Measurements from ENCODE around the gene RBM20.

The RBM20 gene

DNA sequence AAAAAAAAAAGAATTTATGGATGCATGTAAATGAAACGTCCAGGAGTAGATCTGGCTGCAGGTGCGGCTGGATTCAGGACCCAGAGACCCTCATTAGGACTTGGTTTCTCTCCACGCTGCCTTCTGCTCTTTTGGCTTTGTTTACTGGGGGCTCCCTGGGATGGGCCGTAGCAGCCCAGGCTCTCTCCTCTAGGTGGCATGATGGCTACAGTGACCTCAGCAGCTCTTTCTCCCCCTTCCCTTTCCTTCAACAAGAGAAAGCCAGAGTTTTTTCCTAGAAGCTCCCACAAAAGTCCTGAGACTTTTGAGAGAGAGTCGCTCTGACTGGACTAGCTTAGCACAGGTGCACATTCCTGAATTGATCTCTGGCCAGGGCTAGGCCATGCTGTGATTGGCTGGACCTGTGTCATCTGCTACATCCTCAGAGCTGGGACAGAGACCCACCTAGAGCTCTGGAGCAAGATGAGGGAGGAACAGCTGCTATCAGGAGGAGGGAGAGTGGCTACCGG lies 159.7 kb downstream of the RBM20 start:
- DNase-seq, result no peak
- Histone ChIP-seq H3K27ac (no peak overlapping the region), H3K4me3 (ENCODE audit: low read depth, low read length) (no peak overlapping the region), H3K27me3 (replicated peaks) (no peaks in the 10 kb centered on the region), H3K36me3 (replicated peaks) (no peaks in the 10 kb centered on the region)
- TF ChIP-seq, protein P1, sequence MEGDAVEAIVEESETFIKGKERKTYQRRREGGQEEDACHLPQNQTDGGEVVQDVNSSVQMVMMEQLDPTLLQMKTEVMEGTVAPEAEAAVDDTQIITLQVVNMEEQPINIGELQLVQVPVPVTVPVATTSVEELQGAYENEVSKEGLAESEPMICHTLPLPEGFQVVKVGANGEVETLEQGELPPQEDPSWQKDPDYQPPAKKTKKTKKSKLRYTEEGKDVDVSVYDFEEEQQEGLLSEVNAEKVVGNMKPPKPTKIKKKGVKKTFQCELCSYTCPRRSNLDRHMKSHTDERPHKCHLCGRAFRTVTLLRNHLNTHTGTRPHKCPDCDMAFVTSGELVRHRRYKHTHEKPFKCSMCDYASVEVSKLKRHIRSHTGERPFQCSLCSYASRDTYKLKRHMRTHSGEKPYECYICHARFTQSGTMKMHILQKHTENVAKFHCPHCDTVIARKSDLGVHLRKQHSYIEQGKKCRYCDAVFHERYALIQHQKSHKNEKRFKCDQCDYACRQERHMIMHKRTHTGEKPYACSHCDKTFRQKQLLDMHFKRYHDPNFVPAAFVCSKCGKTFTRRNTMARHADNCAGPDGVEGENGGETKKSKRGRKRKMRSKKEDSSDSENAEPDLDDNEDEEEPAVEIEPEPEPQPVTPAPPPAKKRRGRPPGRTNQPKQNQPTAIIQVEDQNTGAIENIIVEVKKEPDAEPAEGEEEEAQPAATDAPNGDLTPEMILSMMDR (IDR thresholded peaks at IDR 0.05; ENCODE audit: low read depth, low read length, missing control alignments), result peak; percentile 80
- in situ Hi-C loops (cut with HindIII; ENCODE audit: low pct_ligation_motif_present, low sequenced_read_pairs), result no loop called here

DNA sequence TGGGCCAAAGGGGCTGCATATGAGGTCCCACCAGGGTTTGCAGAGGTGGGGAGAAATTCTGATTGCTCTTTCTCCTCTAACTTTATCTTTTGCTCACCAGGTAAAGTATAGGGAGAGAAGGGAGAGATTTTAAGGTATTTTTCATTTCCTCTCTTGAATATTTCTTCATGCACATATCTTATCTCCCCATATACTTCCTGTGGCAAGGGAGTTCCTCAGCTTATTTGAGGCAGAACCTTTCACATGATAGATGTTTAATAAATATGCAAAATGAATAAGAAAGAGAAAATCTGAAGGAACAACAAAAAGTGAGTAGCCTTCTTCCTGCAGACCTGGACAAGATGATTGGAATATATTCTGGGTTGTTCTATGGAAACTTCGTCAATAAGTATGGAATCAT lies 160.2 kb downstream of the RBM20 start:
- H3K4me3 ChIP-seq (ENCODE audit: low read depth, low read length), result no peak overlapping the region
- no peaks in the 10 kb centered on the region for H3K27me3 ChIP-seq (replicated peaks)
- TF ChIP-seq, protein P1 (IDR thresholded peaks at IDR 0.05; ENCODE audit: low read depth, low read length, missing control alignments), result no peak
- DNase-seq, result no peak
- no peaks in the 10 kb centered on the region for H3K36me3 ChIP-seq (replicated peaks)
- H3K27ac ChIP-seq, result no peak overlapping the region
- in situ Hi-C loops (cut with HindIII; ENCODE audit: low pct_ligation_motif_present, low sequenced_read_pairs), result no loop called here

DNA sequence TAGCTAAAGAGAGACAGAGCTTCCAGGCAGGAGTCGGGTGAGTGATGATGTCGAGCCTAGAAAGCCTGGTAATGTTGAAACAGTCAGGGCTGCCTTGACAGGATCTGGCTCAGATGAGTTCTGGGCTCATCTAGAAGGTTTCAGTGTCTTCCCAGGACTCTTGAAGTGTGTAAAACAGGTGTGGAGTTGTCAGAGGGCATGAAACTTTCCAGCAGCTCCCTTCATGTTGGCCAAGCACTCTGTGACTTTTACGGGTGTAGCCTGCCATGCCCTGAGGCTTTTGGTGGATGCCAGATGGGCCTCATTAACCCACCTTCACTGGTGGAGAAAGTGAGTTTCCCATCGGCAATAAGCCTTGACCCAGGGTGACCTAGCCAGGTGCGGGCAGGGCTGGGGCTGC lies 161.2 kb downstream of the RBM20 start:
- no peaks in the 10 kb centered on the region for H3K27me3 ChIP-seq (replicated peaks)
- in situ Hi-C loops (cut with HindIII; ENCODE audit: low pct_ligation_motif_present, low sequenced_read_pairs), result no loop called here
- H3K36me3 ChIP-seq (replicated peaks), result no peaks in the 10 kb centered on the region
- no peak for DNase-seq
- no peak overlapping the region for H3K27ac ChIP-seq
- H3K4me3 ChIP-seq (ENCODE audit: low read depth, low read length), result no peak overlapping the region
- TF ChIP-seq, protein P1 (IDR thresholded peaks at IDR 0.05; ENCODE audit: low read depth, low read length, missing control alignments), result no peak

DNA sequence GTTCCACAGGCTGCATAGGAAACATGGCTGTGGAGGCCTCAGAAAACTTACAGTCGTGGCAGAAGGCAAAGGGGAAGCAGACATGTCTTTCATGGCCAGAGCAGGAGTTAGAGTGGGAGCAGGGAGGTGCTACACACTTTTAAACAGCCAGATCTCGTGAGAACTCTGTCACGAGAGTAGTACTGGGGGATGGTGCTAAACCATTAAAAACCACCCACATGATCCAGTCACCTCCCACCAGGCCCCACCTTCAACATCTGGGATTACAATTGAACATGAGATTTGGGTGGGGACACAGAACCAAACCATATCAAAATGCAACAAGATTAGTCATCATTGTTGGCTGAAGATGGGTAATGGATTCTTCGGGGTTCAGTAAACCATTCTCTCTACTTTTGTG lies 162.2 kb downstream of the RBM20 start:
- H3K27me3 ChIP-seq (replicated peaks), result no peaks in the 10 kb centered on the region
- H3K4me3 ChIP-seq (ENCODE audit: low read depth, low read length), result no peak overlapping the region
- in situ Hi-C loops (cut with HindIII; ENCODE audit: low pct_ligation_motif_present, low sequenced_read_pairs), result no loop called here
- H3K36me3 ChIP-seq (replicated peaks), result no peaks in the 10 kb centered on the region
- TF ChIP-seq, protein P1 (IDR thresholded peaks at IDR 0.05; ENCODE audit: low read depth, low read length, missing control alignments), result no peak
- DNase-seq, result no peak
- no peak overlapping the region for H3K27ac ChIP-seq

DNA sequence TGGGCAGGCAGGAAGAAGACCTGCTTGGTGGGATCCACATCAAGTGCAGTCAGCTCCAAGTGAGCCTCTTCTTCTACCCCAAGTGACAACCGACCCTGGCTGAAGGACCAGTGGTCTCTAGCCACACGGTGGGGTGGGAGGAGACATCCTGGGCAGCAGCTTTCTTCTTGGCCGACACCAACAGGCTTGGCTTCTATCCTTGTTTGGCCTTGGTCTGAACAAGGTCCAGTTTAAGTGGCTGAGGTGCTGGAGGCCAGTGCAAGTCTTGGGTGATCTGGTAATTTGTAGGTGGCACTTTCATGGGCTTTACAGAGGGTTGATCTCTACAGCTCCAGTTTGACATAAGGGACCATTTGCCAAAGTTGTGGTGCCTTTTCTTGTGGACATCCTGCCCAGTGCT lies 164.0 kb downstream of the RBM20 start:
- TF ChIP-seq, protein P1 (IDR thresholded peaks at IDR 0.05; ENCODE audit: low read depth, low read length, missing control alignments), result no peak
- H3K27ac ChIP-seq, result no peak overlapping the region
- H3K27me3 ChIP-seq (replicated peaks), result no peaks in the 10 kb centered on the region
- no peak for DNase-seq
- in situ Hi-C loops (cut with HindIII; ENCODE audit: low pct_ligation_motif_present, low sequenced_read_pairs), result no loop called here
- H3K4me3 ChIP-seq (ENCODE audit: low read depth, low read length), result no peak overlapping the region
- no peaks in the 10 kb centered on the region for H3K36me3 ChIP-seq (replicated peaks)

DNA sequence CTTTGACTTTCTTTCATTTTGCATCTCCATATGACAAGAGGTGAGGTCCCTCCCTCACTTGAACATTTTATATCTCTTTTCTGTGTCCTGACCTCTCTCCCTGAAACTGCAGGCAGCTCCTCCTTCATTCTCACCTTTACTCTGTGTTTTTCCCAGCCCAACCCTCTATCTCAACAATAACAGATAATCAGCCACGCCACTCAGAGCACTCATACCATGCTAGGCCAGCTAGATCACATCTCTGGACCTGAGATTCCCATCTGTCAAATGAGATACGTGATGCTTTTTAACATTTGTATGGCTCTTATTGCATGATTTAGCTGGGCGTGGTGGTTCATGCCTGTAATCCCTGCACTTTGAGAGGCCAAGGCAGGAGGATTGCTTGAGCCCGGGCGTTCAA lies 164.5 kb downstream of the RBM20 start:
- Histone ChIP-seq H3K36me3 (replicated peaks) (no peaks in the 10 kb centered on the region), H3K4me3 (ENCODE audit: low read depth, low read length) (no peak overlapping the region), H3K27ac (no peak overlapping the region), H3K27me3 (replicated peaks) (no peaks in the 10 kb centered on the region)
- TF ChIP-seq, protein P1 (IDR thresholded peaks at IDR 0.05; ENCODE audit: low read depth, low read length, missing control alignments), result no peak
- in situ Hi-C loops (cut with HindIII; ENCODE audit: low pct_ligation_motif_present, low sequenced_read_pairs), result no loop called here
- DNase-seq, result no peak

Data from brain microvascular endothelial cell (primary cell).